ENCODE measurements around the gene PEMT.

- no peak for TF ChIP-seq CTCF (IDR thresholded peaks at IDR 0.05)
- TF ChIP-seq RAD21 (conservative IDR thresholded peaks at IDR 0.05 in 1 of 2, IDR thresholded peaks at IDR 0.05 in 1 of 2) = no peak
- TF ChIP-seq POLR2A (IDR thresholded peaks at IDR 0.05; ENCODE audit: low read length) = no peak
- no peak for TF ChIP-seq CHD4 (IDR thresholded peaks at IDR 0.05; ENCODE audit: borderline replicate concordance)
- TF ChIP-seq MAX (IDR thresholded peaks at IDR 0.05) = no peak
- no peak for TF ChIP-seq KDM1A (IDR thresholded peaks at IDR 0.05; ENCODE audit: low read depth)
Observed at GRCh38 chr17:17587614-17588337, 3.7 kb downstream of the PEMT start.
